Fibroblast of villous mesenchyme (primary cell): ENCODE results near the gene TRMO. TPM values are rescaled to one million over a fixed set of nuclear protein-coding genes. Genes with fewer than 3 reads are reported as not detected.

Experiments used
- DNase-seq: peaks from one replicate; pipeline ENCODE4 v3.0.0-alpha.2; 2010; ENCODE audit warnings: low read depth
- H3K4me3 ChIP-seq: 2 replicates; pipeline ENCODE4 v1.5.1; 2011; ENCODE audit warnings: low read depth, mild to moderate bottlenecking, low read length
- CTCF ChIP-seq: IDR thresholded peaks from 2 replicates; pipeline ENCODE4 v1.5.1; 2012; ENCODE audit warnings: low read depth, mild to moderate bottlenecking, low read length; ENCODE audit not compliant: insufficient read depth
- total RNA-seq: library from RNA; depleted of rRNA; stranded (reverse); fragments of >200 nt; gene quantifications from 2 replicates; pipeline ENCODE4 v1.2.3, GENCODE V29; 2012

TRMO gene, protein sequence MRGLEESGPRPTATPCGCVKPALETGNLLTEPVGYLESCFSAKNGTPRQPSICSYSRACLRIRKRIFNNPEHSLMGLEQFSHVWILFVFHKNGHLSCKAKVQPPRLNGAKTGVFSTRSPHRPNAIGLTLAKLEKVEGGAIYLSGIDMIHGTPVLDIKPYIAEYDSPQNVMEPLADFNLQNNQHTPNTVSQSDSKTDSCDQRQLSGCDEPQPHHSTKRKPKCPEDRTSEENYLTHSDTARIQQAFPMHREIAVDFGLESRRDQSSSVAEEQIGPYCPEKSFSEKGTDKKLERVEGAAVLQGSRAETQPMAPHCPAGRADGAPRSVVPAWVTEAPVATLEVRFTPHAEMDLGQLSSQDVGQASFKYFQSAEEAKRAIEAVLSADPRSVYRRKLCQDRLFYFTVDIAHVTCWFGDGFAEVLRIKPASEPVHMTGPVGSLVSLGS
- total RNA-seq: 14.5 and 15.5 TPM in 2 replicates

GRCh38 chr9:97921959-97922724, at the start of gene TRMO:
TRMO (minus strand) TSS chr9:97922500; CDS start chr9:97922493, 7 bp downstream.
- TF ChIP-seq CTCF: peak; percentile 61
- H3K4me3 ChIP-seq: peak within 1 kb of the TSS; percentile 79
- peak; percentile 99 for DNase-seq

GRCh38 chr9:97970165-97970564, 47.9 kb upstream of the TRMO start:
- no peak overlapping the region for H3K4me3 ChIP-seq
- no peak for DNase-seq
- no peak for TF ChIP-seq CTCF

DNA sequence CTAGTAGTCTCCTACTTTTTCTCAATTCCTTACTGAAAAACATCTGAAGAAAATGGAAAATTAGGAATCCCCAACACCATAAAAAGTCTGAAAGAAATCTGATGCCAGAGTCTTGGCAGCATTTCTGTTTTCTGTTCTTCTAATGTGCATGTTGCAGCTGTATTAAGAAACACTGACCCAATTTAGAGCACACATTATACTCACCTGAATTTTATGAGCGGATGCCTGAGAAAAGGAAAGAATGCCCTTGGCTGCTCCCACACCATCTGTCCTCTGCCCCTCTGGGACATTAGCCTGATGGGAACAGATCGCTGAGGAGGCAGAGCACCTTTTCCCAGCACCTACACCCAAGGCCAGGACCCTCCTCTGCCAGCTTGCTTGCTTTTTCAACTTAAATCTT, 46.7 kb upstream of the TRMO start:
- no peak for DNase-seq
- no peak overlapping the region for H3K4me3 ChIP-seq
- no peak for TF ChIP-seq CTCF

- TF ChIP-seq CTCF: no peak
These were observed 44.2 kb upstream of the TRMO start for GRCh38 chr9:97966493-97966892.

DNA sequence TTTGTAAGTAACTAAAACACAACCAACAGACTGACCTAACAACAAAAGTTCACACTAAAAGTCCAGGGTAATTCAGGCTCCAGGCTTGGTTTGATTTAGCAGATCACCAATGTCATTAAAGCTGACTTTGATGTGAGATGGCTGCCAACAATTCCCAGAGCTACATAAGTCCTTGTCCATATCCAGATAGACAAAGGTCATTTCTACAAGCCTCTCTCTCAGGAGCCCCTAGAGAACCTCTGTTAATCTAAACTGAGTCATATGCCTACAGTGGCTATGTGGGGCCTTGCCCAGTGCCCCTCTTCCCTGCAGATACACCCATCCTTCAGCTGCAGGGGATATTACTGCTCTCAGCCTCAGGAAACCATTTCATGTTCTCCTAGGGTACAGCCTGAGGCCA, 42.6 kb upstream of the TRMO start:
- no peak for TF ChIP-seq CTCF
- no peak for DNase-seq
- H3K4me3 ChIP-seq: no peak overlapping the region

More at GRCh38 chr9:97966493-97966892, 44.2 kb upstream of the TRMO start:
- no peak overlapping the region for H3K4me3 ChIP-seq
- no peak for DNase-seq

DNA sequence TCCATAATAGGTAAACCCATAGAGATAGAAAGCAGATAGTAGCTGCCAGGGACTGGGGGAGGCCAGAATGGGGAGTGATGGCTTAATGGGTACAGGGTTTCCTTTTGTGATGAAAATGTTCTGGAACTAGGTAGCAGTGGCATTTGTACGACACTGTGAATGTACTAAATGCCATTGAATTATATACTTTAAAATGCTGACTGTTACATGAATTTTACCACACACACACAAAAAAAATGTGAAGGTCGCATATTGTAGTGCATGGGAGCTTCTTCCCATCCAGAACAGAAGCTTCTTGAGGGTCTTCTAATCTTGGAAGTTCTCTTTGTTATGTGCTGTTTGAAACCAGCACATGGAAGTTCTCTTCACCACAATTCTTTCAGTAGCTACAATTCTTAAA, 40.9 kb upstream of the TRMO start:
- no peak for DNase-seq
- H3K4me3 ChIP-seq: no peak overlapping the region
- TF ChIP-seq CTCF: no peak
